SK-N-SH (cell line): ENCODE data around the gene CLIC4. TPM values are rescaled to one million over a fixed set of nuclear protein-coding genes. Genes with fewer than 3 reads are reported as not detected.
A peak's percentile ranks its signal among the peaks of the same experiment; 100 is the strongest.
"Not testable (repeated sequence)": the region's sequence is repeated elsewhere in the genome, so short reads cannot be mapped to it uniquely, and the experiment has no call there.

ENCODE experiments used
- CTCF ChIA-PET: fragments of 300-600, 350-600 bp; formaldehyde crosslinking; extraction: SDS; loops from one replicate; lab custom pipeline; 2021; lab: Yijun Ruan, JAX
- POLR2A ChIA-PET: fragments of 350-600 bp; sonication (Branson Sonifier 250); formaldehyde crosslinking; extraction: SDS; loops from one replicate; lab custom pipeline; 2020; ENCODE audit warnings: antibody characterized with exemption, inconsistent platforms; lab: Yijun Ruan, JAX
- DNase-seq: peaks from one replicate; pipeline ENCODE4 v3.0.0; 2012
- H2AFZ ChIP-seq: fragments of 200-600 bp; sonication (generic); 2 replicates; pipeline ENCODE4 v1.8.1; 2016; ENCODE audit warnings: antibody characterized with exemption, mild to moderate bottlenecking, low read depth
- H3F3A ChIP-seq: fragments of 200-600 bp; sonication (generic); replicated peaks from 2 replicates; pipeline ENCODE3; 2016; ENCODE audit warnings: antibody characterized with exemption, mild to moderate bottlenecking; ENCODE audit not compliant: insufficient read depth
- H3K27ac ChIP-seq, 2 experiments: fragments of 200-500 bp in 1 of 2; fragments of 200-600 bp in 1 of 2; sonication (Bioruptor generic) in 1 of 2; sonication (generic), shearing (Covaris generic) in 1 of 2; 2 replicates each; pipeline versions ENCODE4 v1.5.1 to v1.6.1; 2014 to 2016; ENCODE audit warnings: low read depth in 2 of 2, inconsistent platforms in 1 of 2, low read length in 1 of 2, mild to moderate bottlenecking in 1 of 2, mixed read lengths in 1 of 2
- H3K27me3 ChIP-seq: fragments of 200-600 bp; sonication (generic), shearing (Covaris generic); 2 replicates; pipeline ENCODE4 v1.6.1; 2016; ENCODE audit warnings: mixed run types; ENCODE audit not compliant: insufficient read depth
- H3K36me3 ChIP-seq, 2 experiments: fragments of 200-500 bp in 1 of 2; fragments of 200-600 bp in 1 of 2; sonication (Bioruptor generic) in 1 of 2; sonication (generic) in 1 of 2; replicated peaks in 1 of 2; 2 replicates each; pipeline versions ENCODE3 to v1.5.1; 2014 to 2016; ENCODE audit warnings: low read length in 1 of 2, mild to moderate bottlenecking in 1 of 2; ENCODE audit not compliant: insufficient read depth in 2 of 2, control insufficient read depth in 1 of 2
- H3K4me1 ChIP-seq, 2 experiments: fragments of 200-500 bp in 1 of 2; fragments of 200-600 bp in 1 of 2; sonication (Bioruptor generic) in 1 of 2; sonication (generic), shearing (Covaris generic) in 1 of 2; 2 replicates each; pipeline versions ENCODE4 v1.5.1 to v1.6.1; 2014 to 2016; ENCODE audit warnings: low read depth in 1 of 2, low read length in 1 of 2, mixed run types in 1 of 2; ENCODE audit not compliant: insufficient read depth in 2 of 2, control insufficient read depth in 1 of 2
- H3K4me2 ChIP-seq: fragments of 200-600 bp; sonication (generic), shearing (Covaris generic); 2 replicates; pipeline ENCODE4 v1.6.1; 2017; ENCODE audit warnings: mixed run types
- H3K4me3 ChIP-seq, 2 experiments: fragments of 200-500 bp in 1 of 2; fragments of 200-600 bp in 1 of 2; sonication (Bioruptor generic) in 1 of 2; sonication (generic), shearing (Covaris generic) in 1 of 2; 2 replicates each; pipeline versions ENCODE4 v1.5.1 to v1.8.1; 2014 to 2016; ENCODE audit warnings: low read depth in 2 of 2, inconsistent platforms in 1 of 2, low read length in 1 of 2, mild to moderate bottlenecking in 1 of 2, mixed read lengths in 1 of 2, moderate library complexity in 1 of 2
- H3K79me2 ChIP-seq: fragments of 200-600 bp; sonication (generic); 2 replicates; pipeline ENCODE4 v1.8.1; 2017; ENCODE audit warnings: mild to moderate bottlenecking; ENCODE audit not compliant: insufficient read depth
- H3K9ac ChIP-seq: fragments of 200-600 bp; sonication (generic); 2 replicates; pipeline ENCODE4 v1.6.1; 2017; ENCODE audit warnings: mixed run types
- H3K9me2 ChIP-seq: fragments of 200-600 bp; sonication (generic); 2 replicates; pipeline ENCODE4 v1.6.1; 2017; ENCODE audit warnings: mixed run types
- H3K9me3 ChIP-seq: fragments of 200-600 bp; sonication (generic); 2 replicates; pipeline ENCODE4 v1.6.1; 2017; ENCODE audit warnings: mixed run types, mild to moderate bottlenecking, moderate library complexity
- H4K20me1 ChIP-seq: fragments of 200-600 bp; sonication (generic); 2 replicates; pipeline ENCODE4 v1.6.1; 2017; ENCODE audit warnings: mild to moderate bottlenecking, mixed run types; ENCODE audit not compliant: insufficient read depth
- GABPA ChIP-seq: IDR thresholded peaks from 2 replicates; pipeline ENCODE4 v1.4.0; 2012; ENCODE audit warnings: low read depth, mild to moderate bottlenecking
- NRF1 ChIP-seq: IDR thresholded peaks from 2 replicates; pipeline ENCODE4 v1.6.1; 2012; ENCODE audit warnings: low read depth, mild to moderate bottlenecking, low read length
- RCOR1 ChIP-seq: fragments of 150-350 bp; IDR thresholded peaks from 2 replicates; pipeline ENCODE4 v1.6.1; 2017; ENCODE audit warnings: antibody characterized with exemption, low read length
- SIN3A ChIP-seq: IDR thresholded peaks from 2 replicates; pipeline ENCODE4 v1.6.1; 2012; ENCODE audit warnings: low read depth, mild to moderate bottlenecking, low read length, moderate library complexity, borderline replicate concordance
- SMC3 ChIP-seq: IDR thresholded peaks from 2 replicates; pipeline ENCODE4 v1.6.1; 2012; ENCODE audit warnings: low read depth, low read length, improper control_type of control experiment
- TAF1 ChIP-seq: IDR thresholded peaks from 2 replicates; pipeline ENCODE4 v1.6.1; 2012; ENCODE audit warnings: low read depth, mild to moderate bottlenecking, low read length, moderate library complexity, borderline replicate concordance
- USF2 ChIP-seq: fragments of 150-350 bp; IDR thresholded peaks from 2 replicates; pipeline ENCODE4 v1.6.1; 2017; ENCODE audit warnings: antibody characterized with exemption, low read length, low read depth, borderline replicate concordance
- WGBS: methylation state at CpG from one replicate; pipeline ENCODE4 v1.1.6; 2017; ENCODE audit warnings: low lambda C conversion rate; 5-methylcytosine and 5-hydroxymethylcytosine counted together
- polyA plus RNA-seq, 3 experiments: library from polyadenylated mRNA; depleted of rRNA; stranded (reverse); fragments of >200 nt; gene quantifications; 2 replicates each; pipeline ENCODE4 v1.2.3, GENCODE V29; 2012
- TF ChIP-seq, protein P1 (sequence below): IDR thresholded peaks from 2 replicates; pipeline ENCODE4; 2012

Gene CLIC4
- polyA plus RNA-seq, 1 of the 3 experiments (the other 2 are of a cell fraction), result 66.4 TPM

DNA sequence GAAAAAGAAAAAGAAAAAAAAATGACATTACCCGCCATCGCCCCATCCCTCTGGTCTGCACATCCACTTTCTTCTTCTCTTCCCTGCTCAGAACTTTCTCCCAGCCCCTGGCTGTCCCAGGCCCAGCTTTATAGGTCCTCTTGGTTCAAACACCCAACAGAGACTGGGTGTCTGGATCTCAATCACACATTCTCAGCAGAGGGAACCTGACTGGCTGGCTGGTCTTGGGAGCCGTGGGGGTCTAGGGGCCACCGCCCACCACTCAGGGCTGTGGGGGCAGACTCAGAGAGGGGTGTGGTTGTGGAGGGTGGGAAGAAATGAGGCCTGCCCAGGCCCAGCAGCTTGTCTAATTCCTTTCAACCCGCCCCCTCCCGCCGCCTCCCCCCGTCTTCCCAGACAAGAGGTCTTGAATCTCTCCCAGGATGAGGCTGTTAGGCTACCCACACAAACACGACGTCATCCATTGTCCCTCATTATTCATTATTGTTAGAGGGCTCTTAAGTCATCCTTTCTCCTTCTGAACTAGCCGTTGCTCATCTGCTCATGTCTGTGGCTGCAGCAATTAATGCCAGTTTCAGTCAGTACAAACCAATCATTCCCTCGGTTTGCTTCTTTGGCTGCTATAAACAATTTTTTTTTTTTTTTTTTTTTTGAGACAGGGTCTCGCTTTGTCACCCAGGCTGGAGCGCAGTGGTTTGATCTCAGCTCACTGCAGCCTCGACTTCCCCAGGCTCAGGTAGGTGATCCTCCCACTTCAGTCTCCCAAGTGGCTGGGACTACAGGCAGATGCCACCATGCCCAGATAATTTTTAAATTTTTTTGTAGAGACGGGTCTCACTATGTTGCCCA, 40.6 kb upstream of the CLIC4 start:
- peak overlapping the region in 1 of 2 experiments; percentile 51; a peak in 2 of 4 replicates for H3K27ac ChIP-seq
- no peak overlapping the region for H3K4me3 ChIP-seq
- peaks cover 0 to 7% of the 10 kb centered on the region in 2 experiments; a peak in 2 of 4 replicates for H3K4me1 ChIP-seq
- CTCF ChIA-PET, result interaction anchor here (0.8 kb wide), 1 partner anchor 13 kb away, joined by 3 read pairs; no protein-coding TSS in a partner anchor
- H3K9me3 ChIP-seq, result no peaks in the 10 kb centered on the region
- peak overlapping the region; percentile 70; the same call in 1 of the 2 replicates for H2AFZ ChIP-seq
- H3F3A ChIP-seq, result peaks cover 12% of the 10 kb centered on the region
- POLR2A ChIA-PET, result no interaction called here
- H3K79me2 ChIP-seq, result no peaks in the 10 kb centered on the region
- peak; percentile 46 for DNase-seq
- 59% methylated on average over 10 of the region's 16 CpGs for WGBS
- H4K20me1 ChIP-seq, result no peaks in the 10 kb centered on the region
- H3K36me3 ChIP-seq, result no peaks in the 10 kb centered on the region
- H3K9me2 ChIP-seq, result no peaks in the 10 kb centered on the region
- no peak overlapping the region for H3K9ac ChIP-seq
- TF ChIP-seq GABPA (no peak), USF2 (no peak)
- TF ChIP-seq, all 33 proteins: peak for 0
- Histone ChIP-seq H3K4me2 (no peak overlapping the region), H3K27me3 (no peaks in the 10 kb centered on the region)

DNA sequence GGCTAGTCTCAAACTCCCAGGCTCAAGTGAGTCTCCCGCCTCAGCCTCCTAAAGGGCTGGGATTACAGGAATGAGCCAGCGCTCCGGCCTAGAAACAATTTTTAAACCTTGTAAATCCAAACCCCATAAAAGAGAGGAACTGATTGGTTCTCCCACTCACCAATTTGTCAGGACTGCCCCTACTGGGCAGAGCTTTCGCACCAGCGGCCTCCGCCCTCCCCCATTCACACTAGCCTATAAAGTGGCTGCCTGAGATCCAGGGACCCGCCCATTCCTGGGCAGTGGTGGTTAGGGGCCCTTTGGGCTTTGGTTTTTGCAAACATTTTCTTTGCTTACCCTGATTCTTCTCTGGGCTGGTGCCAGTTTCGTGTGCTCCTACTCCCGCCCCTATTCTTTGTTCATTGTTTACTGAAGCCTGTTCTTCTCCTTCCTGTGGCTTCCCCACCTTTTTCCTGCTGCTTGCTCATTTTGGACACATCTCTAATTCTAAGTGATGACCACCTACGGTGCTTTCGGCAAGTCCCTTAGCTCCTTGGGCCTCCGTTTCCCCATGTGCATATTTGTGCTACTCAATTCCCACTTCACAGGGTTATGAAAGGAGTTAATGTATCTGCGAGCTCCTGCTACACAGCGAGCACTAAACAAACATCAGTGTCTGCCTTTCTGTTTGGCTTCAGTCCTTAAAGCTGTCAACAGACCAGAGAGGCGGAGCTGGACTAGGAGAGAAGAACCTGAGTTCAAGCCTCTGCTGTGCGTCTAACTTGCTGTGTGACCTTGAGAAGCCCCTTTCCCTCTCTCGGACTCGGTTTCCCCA, 39.8 kb upstream of the CLIC4 start:
- Histone ChIP-seq H3K79me2 (no peaks in the 10 kb centered on the region), H3F3A (peaks cover 20% of the 10 kb centered on the region), H3K9me3 (no peaks in the 10 kb centered on the region), H3K4me1 (peaks cover 0 to 7% of the 10 kb centered on the region in 2 experiments; a peak in 2 of 4 replicates), H3K9me2 (no peaks in the 10 kb centered on the region), H2AFZ (peak overlapping the region; percentile 70; the same call in 1 of the 2 replicates), H3K27ac (peak overlapping the region in 1 of 2 experiments; percentile 51; a peak in 2 of 4 replicates), H3K27me3 (no peaks in the 10 kb centered on the region), H3K36me3 (no peaks in the 10 kb centered on the region), H3K9ac (no peak overlapping the region), H3K4me3 (no peak overlapping the region), H4K20me1 (no peaks in the 10 kb centered on the region), H3K4me2 (no peak overlapping the region)
- POLR2A ChIA-PET, result no interaction called here
- WGBS, result 85% methylated on average over 18 of the region's 18 CpGs
- TF ChIP-seq, protein P1, sequence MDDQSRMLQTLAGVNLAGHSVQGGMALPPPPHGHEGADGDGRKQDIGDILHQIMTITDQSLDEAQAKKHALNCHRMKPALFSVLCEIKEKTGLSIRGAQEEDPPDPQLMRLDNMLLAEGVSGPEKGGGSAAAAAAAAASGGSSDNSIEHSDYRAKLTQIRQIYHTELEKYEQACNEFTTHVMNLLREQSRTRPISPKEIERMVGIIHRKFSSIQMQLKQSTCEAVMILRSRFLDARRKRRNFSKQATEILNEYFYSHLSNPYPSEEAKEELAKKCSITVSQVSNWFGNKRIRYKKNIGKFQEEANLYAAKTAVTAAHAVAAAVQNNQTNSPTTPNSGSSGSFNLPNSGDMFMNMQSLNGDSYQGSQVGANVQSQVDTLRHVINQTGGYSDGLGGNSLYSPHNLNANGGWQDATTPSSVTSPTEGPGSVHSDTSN, result no peak
- TF ChIP-seq RCOR1 (no peak), SIN3A (no peak), TAF1 (no peak), SMC3 (no peak), NRF1 (no peak)
- CTCF ChIA-PET, result interaction anchor here (1.0 kb wide), 1 partner anchor 19 kb away, joined by 3 read pairs; no protein-coding TSS in a partner anchor
- DNase-seq, result peak; percentile 76

DNA sequence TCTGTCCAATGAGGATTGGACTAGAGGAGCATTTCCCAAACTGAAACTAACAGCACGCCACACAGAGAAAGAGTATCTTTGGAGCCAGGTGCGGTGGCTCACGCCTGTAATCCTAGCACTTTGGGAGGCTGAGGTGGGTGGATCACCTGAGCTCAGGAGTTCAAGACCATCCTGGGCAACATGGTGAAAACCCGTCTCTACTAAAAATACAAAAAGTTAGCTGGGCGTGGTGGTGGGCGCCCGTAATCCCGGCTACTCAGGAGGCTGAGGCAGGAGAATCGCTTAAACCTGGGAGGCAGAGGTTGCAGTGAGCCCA, 39.2 kb upstream of the CLIC4 start:
- POLR2A ChIA-PET, H3K27me3 ChIP-seq, H2AFZ ChIP-seq, H3K4me2 ChIP-seq, DNase-seq, H3K36me3 ChIP-seq, H3K9ac ChIP-seq, H3K4me1 ChIP-seq, H3K27ac ChIP-seq, H3K4me3 ChIP-seq, H3K9me2 ChIP-seq, H3K79me2 ChIP-seq, H4K20me1 ChIP-seq, H3K9me3 ChIP-seq: not testable (repeated sequence)
- CTCF ChIA-PET, result interaction anchor here (1.0 kb wide), 1 partner anchor 18 kb away, joined by 3 read pairs; no protein-coding TSS in a partner anchor
- WGBS, result 97% methylated on average over 9 of the region's 9 CpGs
- H3F3A ChIP-seq, result peaks cover 20% of the 10 kb centered on the region
